ENCODE measurements around the gene SDK1. TPM values are rescaled to one million over a fixed set of nuclear protein-coding genes. Genes with fewer than 3 reads are reported as not detected.
A peak's percentile ranks its signal among the peaks of the same experiment; 100 is the strongest.

The SDK1 gene
- total and polyA plus RNA-seq, 2 of the 8 experiments (the other 6 are each of a cell fraction or from before 2014, with no cell fraction given) = 3.3 to 7.2 TPM

GRCh38 chr7:3270362-3270761 is 30.7 kb upstream of the SDK1 start:
- no peaks in the 10 kb centered on the region for H3K27me3 ChIP-seq (replicated peaks in 1 of 4; ENCODE audit: control insufficient read depth in 3 of 4, extremely low read depth in 1 of 4, insufficient read depth in 3 of 4, low read length in 3 of 4)
- no peak for TF ChIP-seq SP4 (IDR thresholded peaks at IDR 0.05; ENCODE audit: low read length)
- no peak for TF ChIP-seq ZNF274 (IDR thresholded peaks at IDR 0.05; ENCODE audit: borderline replicate concordance, extremely low read depth, low read length)
- TF ChIP-seq SIRT6 (IDR thresholded peaks at IDR 0.05; ENCODE audit: low read length) = no peak
- no peak for TF ChIP-seq SIX5 (IDR thresholded peaks at IDR 0.05; ENCODE audit: low read depth, low read length)
- TF ChIP-seq RAD21 (IDR thresholded peaks at IDR 0.05 in 1 of 2, conservative IDR thresholded peaks at IDR 0.05 in 1 of 2; ENCODE audit: low read depth in 2 of 2, low read length in 2 of 2) = no peak
- TF ChIP-seq USF2 (IDR thresholded peaks at IDR 0.05; ENCODE audit: low read length) = no peak
- no peak for TF ChIP-seq CTCF (IDR thresholded peaks at IDR 0.05; ENCODE audit: control extremely low read depth in 1 of 3, insufficient read depth in 1 of 3, low read depth in 1 of 3, low read length in 3 of 3)
- TF ChIP-seq KDM1A (IDR thresholded peaks at IDR 0.05; ENCODE audit: borderline replicate concordance, low read length) = no peak
- no peak for TF ChIP-seq FOSL1 (IDR thresholded peaks at IDR 0.05; ENCODE audit: insufficient read depth, low read depth, low read length)
- no peak for TF ChIP-seq RBBP5 (IDR thresholded peaks at IDR 0.05; ENCODE audit: borderline replicate concordance, low read depth, low read length)
- no peak for TF ChIP-seq TBP (IDR thresholded peaks at IDR 0.05; ENCODE audit: low read depth, low read length)

More at GRCh38 chr7:3270362-3270761, 30.7 kb upstream of the SDK1 start:
- FAIRE-seq (no peak), DNase-seq (ENCODE audit: low read depth in 1 of 2, low spot score in 2 of 2) (no peak)
- no peak overlapping the region for H3K27ac ChIP-seq (ENCODE audit: low read depth, low read length)
- no peak overlapping the region for H4K91ac ChIP-seq (replicated peaks; ENCODE audit: insufficient read length, low read length)
- H3K14ac ChIP-seq (ENCODE audit: insufficient read length) = no peak overlapping the region
- H4K20me1 ChIP-seq (replicated peaks in 1 of 2; ENCODE audit: control insufficient read depth in 1 of 2, insufficient read depth in 2 of 2, low read length in 2 of 2) = peaks cover 0 to 3% of the 10 kb centered on the region in 2 experiments
- H3K4ac ChIP-seq (replicated peaks; ENCODE audit: insufficient read length, low read depth, low read length) = no peak overlapping the region
- H3K9me3 ChIP-seq (ENCODE audit: insufficient read depth in 2 of 2, low read depth in 1 of 2, low read length in 1 of 2) = no peaks in the 10 kb centered on the region
- no peaks in the 10 kb centered on the region for H3K79me1 ChIP-seq (ENCODE audit: low read depth, low read length)
- no peaks in the 10 kb centered on the region for H3K36me3 ChIP-seq (ENCODE audit: control insufficient read depth in 2 of 4, insufficient read depth in 4 of 4, low read length in 3 of 4)
- H2AFZ ChIP-seq (ENCODE audit: low read length) = no peak overlapping the region
- H2BK5ac ChIP-seq (ENCODE audit: low read depth, low read length) = no peak overlapping the region
- no peak overlapping the region for H3K4me3 ChIP-seq (ENCODE audit: extremely low read depth in 1 of 4, insufficient read depth in 2 of 4, low read depth in 3 of 4, low read length in 4 of 4)
- H3K23ac ChIP-seq (ENCODE audit: insufficient read length) = no peak overlapping the region
- peak overlapping the region; percentile 40 for H3K56ac ChIP-seq (replicated peaks; ENCODE audit: insufficient read length, low read depth, low read length)
- H2BK15ac ChIP-seq (ENCODE audit: low read length) = no peak overlapping the region
- H2BK20ac ChIP-seq (ENCODE audit: low read length) = no peak overlapping the region
- ChIA-PET POLR2A (ENCODE audit: partially characterized antibody) (no interaction called here), CTCF (ENCODE audit: partially characterized antibody) (no interaction called here)
- H3K23me2 ChIP-seq (ENCODE audit: low read depth, low read length) = peaks cover 10% of the 10 kb centered on the region; the same call in 1 of the 2 replicates
- H4K5ac ChIP-seq (ENCODE audit: insufficient read length, low read depth, low read length) = no peak overlapping the region
- H4K8ac ChIP-seq (ENCODE audit: extremely low read depth, insufficient read depth, low read length) = no peak overlapping the region
- H2AK5ac ChIP-seq (ENCODE audit: low read depth, low read length) = no peak overlapping the region
- H2BK12ac ChIP-seq (ENCODE audit: low read depth, low read length) = no peak overlapping the region
- no peak overlapping the region for H3K4me2 ChIP-seq (ENCODE audit: insufficient read depth in 1 of 2, low read depth in 2 of 2, low read length in 2 of 2)
- no peaks in the 10 kb centered on the region for H3K79me2 ChIP-seq (ENCODE audit: control insufficient read depth in 1 of 2, insufficient read depth in 2 of 2, low read length in 2 of 2)
- H3K9ac ChIP-seq (replicated peaks in 1 of 4; ENCODE audit: extremely low read depth in 1 of 4, low read depth in 3 of 4, low read length in 3 of 4) = no peak overlapping the region
- H3K18ac ChIP-seq (ENCODE audit: extremely low read depth, low read length) = no peak overlapping the region
- no peak overlapping the region for H2BK120ac ChIP-seq (replicated peaks; ENCODE audit: low read depth, low read length)
- H3K4me1 ChIP-seq (replicated peaks in 1 of 4; ENCODE audit: control insufficient read depth in 3 of 4, insufficient read depth in 4 of 4, low read length in 3 of 4) = no peaks in the 10 kb centered on the region
